Activated B cell treated with CpG ODN at 0.5 μM for 24 hours (primary cell): ENCODE data around the gene PIP4P1. TPM values are rescaled to one million over a fixed set of nuclear protein-coding genes. Genes with fewer than 3 reads are reported as not detected.
"Not testable (repeated sequence)": the region's sequence is repeated elsewhere in the genome, so short reads cannot be mapped to it uniquely, and the experiment has no call there.

Source experiments
- ATAC-seq: fragments of 200-7000 bp; cut with Tn5 transposase; one replicate; pipeline ENCODE4 v1.10.0; 2021; ENCODE audit warnings: low read depth, mild to moderate bottlenecking, moderate library complexity
- CTCF ChIA-PET: fragments of 350-600 bp; sonication (Branson Sonifier 250); formaldehyde crosslinking; loops from one replicate; lab custom pipeline; 2021; ENCODE audit warnings: antibody characterized with exemption; lab: Charles Lee
- POLR2A ChIA-PET: fragments of 350-600 bp; sonication (Branson Sonifier 250); formaldehyde crosslinking; loops from one replicate; lab custom pipeline; 2021; ENCODE audit warnings: antibody characterized with exemption; lab: Charles Lee
- DNase-seq: peaks from one replicate; pipeline ENCODE4 v3.0.0; 2022
- H3K27ac Mint-ChIP-seq: one replicate; pipeline ENCODE4 v1.8.0; 2020; ENCODE audit warnings: mixed read lengths
- H3K27me3 Mint-ChIP-seq: one replicate; pipeline ENCODE4 v1.8.0; 2021; ENCODE audit warnings: mixed read lengths
- H3K36me3 Mint-ChIP-seq: one replicate; pipeline ENCODE4 v1.8.0; 2021; ENCODE audit warnings: low read depth, mixed read lengths
- H3K4me1 Mint-ChIP-seq: one replicate; pipeline ENCODE4 v1.8.0; 2021; ENCODE audit warnings: mixed read lengths
- H3K4me3 Mint-ChIP-seq: one replicate; pipeline ENCODE4 v1.8.0; 2020; ENCODE audit warnings: mild to moderate bottlenecking, mixed read lengths
- H3K9me3 Mint-ChIP-seq: one replicate; pipeline ENCODE4 v1.8.0; 2020; ENCODE audit warnings: mixed read lengths
- intact Hi-C: fragments of 100-400 bp; cut with micrococcal nuclease; formaldehyde crosslinking; loops from one replicate; pipeline ENCODE4 v1.15.1; 2024
- total RNA-seq: library from RNA; stranded (reverse); gene quantifications from 2 replicates; pipeline ENCODE4 v1.2.3, GENCODE V29; 2022
- TF ChIP-seq, protein P1 (sequence below): fragments of 200-600 bp; IDR thresholded peaks from one replicate; pipeline ENCODE4 v1.8.0; 2022; ENCODE audit warnings: antibody characterized with exemption, mild to moderate bottlenecking

The PIP4P1 gene
- total RNA-seq, 1 donor from 2014 or later: 87.3 TPM

DNA sequence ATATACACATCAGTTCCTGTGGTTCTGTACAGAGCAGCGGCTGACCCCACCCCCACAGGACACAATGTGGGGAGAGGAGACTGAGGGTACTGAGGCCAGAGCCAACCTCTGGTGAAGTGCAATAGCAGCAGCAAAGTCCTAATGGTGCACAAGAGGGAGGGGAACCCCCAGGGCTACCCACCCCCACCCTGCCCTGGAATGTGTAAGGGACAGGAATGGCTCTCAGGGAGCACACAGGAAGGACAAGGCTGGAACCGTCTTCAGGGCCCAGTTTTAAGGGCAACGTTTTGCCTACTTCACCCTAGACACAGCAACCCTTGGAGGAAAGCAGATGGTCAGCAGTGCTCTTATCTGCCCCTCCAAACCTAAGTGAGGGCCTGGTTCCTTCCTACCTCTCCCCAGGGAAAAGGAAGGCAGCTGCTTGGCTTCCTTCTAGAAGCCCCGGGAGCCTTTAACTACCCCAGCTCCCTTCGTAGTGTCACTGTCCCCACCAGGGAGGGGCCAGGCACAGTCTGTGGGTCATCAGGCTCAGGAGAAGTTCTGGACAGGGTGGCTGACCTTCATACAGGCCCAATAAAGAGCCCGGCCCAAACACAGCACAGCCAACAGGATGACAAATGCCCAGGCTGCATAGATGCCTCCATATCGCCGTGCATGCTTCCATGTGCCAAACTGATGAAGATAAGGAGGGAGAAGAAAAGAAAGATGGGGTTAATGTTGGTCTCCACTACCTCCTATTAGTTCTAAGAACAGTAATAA is 3.0 kb downstream of the PIP4P1 start:
- peaks cover 47% of the 10 kb centered on the region for H3K4me1 Mint-ChIP-seq
- no peak for DNase-seq
- no peak for ATAC-seq
- intact Hi-C loops: loop anchor here (10.0 kb wide), 2 partner anchors 647 to 997 kb away; partner anchors contain the start of genes CHD8 and TMEM253
- H3K27me3 Mint-ChIP-seq: no peaks in the 10 kb centered on the region
- TF ChIP-seq, protein P1, sequence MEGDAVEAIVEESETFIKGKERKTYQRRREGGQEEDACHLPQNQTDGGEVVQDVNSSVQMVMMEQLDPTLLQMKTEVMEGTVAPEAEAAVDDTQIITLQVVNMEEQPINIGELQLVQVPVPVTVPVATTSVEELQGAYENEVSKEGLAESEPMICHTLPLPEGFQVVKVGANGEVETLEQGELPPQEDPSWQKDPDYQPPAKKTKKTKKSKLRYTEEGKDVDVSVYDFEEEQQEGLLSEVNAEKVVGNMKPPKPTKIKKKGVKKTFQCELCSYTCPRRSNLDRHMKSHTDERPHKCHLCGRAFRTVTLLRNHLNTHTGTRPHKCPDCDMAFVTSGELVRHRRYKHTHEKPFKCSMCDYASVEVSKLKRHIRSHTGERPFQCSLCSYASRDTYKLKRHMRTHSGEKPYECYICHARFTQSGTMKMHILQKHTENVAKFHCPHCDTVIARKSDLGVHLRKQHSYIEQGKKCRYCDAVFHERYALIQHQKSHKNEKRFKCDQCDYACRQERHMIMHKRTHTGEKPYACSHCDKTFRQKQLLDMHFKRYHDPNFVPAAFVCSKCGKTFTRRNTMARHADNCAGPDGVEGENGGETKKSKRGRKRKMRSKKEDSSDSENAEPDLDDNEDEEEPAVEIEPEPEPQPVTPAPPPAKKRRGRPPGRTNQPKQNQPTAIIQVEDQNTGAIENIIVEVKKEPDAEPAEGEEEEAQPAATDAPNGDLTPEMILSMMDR: no peak
- peak overlapping the region; percentile 15 for H3K4me3 Mint-ChIP-seq
- H3K36me3 Mint-ChIP-seq: peaks cover 5% of the 10 kb centered on the region
- no peak overlapping the region for H3K27ac Mint-ChIP-seq
- CTCF ChIA-PET: interaction anchor here (1.3 kb wide), 1 partner anchor 151 kb away, joined by 3 read pairs; no protein-coding TSS in a partner anchor
- POLR2A ChIA-PET: interaction anchor here (4.2 to 4.5 kb wide), 2 partner anchors 12 to 44 kb away, joined by 58 to 68 read pairs; partner anchors contain the start of genes PNP and TEP1
- peaks cover 2% of the 10 kb centered on the region for H3K9me3 Mint-ChIP-seq

DNA sequence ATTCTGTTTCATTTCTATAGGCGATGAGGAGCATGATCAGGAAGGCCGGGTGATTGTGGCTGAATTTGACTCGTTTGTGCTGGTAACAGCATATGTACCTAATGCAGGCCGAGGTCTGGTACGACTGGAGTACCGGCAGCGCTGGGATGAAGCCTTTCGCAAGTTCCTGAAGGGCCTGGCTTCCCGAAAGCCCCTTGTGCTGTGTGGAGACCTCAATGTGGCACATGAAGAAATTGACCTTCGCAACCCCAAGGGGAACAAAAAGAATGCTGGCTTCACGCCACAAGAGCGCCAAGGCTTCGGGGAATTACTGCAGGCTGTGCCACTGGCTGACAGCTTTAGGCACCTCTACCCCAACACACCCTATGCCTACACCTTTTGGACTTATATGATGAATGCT is 4.3 kb downstream of the PIP4P1 start:
- TF ChIP-seq, protein P1: no peak
- intact Hi-C loops: loop anchor here (10.0 kb wide), 2 partner anchors 648 to 998 kb away; partner anchors contain the start of genes CHD8 and TMEM253
- ChIA-PET POLR2A (interaction anchor here (3.5 to 5.0 kb wide), 2 partner anchors 13 to 43 kb away, joined by 38 to 65 read pairs; partner anchors contain the start of genes PNP and TEP1), CTCF (interaction anchor here (1.0 kb wide), 1 partner anchor 40 kb away, joined by 3 read pairs; no protein-coding TSS in a partner anchor)
- H3K27ac Mint-ChIP-seq: no peak overlapping the region
- no peak for DNase-seq
- no peak overlapping the region for H3K4me3 Mint-ChIP-seq
- no peaks in the 10 kb centered on the region for H3K27me3 Mint-ChIP-seq
- H3K36me3 Mint-ChIP-seq: peaks cover 12% of the 10 kb centered on the region
- peaks cover 51% of the 10 kb centered on the region for H3K4me1 Mint-ChIP-seq
- peaks cover 2% of the 10 kb centered on the region for H3K9me3 Mint-ChIP-seq
- no peak for ATAC-seq

DNA sequence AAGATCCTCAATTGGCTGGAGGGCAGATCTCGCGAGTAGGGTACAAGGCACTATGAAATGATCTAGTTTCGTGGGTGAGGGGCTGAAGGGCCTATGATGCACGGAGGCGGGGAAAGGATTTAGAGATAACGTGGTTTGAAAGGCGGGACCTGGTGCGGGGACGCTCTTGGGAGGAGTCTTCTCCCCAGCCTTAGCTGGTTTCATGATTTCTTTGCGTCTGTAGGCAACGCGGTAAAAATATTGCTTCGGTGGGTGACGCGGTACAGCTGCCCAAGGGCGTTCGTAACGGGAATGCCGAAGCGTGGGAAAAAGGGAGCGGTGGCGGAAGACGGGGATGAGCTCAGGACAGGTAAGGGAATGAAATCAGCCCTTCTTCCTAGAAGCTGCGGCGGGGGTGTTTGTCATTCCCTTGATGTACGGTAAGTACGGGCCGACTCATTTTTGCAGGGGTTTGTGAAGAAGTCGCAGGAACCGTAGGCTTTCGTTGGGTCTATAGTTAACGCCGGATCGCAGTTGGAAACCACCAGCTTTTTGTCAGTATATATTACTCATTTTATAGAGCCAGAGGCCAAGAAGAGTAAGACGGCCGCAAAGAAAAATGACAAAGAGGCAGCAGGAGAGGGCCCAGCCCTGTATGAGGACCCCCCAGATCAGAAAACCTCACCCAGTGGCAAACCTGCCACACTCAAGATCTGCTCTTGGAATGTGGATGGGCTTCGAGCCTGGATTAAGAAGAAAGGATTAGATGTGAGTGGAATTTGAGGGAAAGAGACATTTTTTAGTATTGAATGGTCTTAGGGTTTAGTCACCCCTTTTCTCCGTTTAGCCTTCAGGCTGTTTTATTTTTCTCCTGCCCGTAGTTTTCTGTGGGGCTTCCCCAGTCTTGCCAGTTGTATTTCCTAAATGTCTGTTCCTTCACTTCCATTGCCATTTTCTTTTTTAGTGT is 5.6 kb downstream of the PIP4P1 start:
- no peak for DNase-seq
- intact Hi-C loops: loop anchor here (1.0 to 10.0 kb wide), 8 partner anchors 14 to 999 kb away; partner anchors contain the start of genes CHD8, PARP2, PNP and TMEM253
- no peaks in the 10 kb centered on the region for H3K27me3 Mint-ChIP-seq

DNA sequence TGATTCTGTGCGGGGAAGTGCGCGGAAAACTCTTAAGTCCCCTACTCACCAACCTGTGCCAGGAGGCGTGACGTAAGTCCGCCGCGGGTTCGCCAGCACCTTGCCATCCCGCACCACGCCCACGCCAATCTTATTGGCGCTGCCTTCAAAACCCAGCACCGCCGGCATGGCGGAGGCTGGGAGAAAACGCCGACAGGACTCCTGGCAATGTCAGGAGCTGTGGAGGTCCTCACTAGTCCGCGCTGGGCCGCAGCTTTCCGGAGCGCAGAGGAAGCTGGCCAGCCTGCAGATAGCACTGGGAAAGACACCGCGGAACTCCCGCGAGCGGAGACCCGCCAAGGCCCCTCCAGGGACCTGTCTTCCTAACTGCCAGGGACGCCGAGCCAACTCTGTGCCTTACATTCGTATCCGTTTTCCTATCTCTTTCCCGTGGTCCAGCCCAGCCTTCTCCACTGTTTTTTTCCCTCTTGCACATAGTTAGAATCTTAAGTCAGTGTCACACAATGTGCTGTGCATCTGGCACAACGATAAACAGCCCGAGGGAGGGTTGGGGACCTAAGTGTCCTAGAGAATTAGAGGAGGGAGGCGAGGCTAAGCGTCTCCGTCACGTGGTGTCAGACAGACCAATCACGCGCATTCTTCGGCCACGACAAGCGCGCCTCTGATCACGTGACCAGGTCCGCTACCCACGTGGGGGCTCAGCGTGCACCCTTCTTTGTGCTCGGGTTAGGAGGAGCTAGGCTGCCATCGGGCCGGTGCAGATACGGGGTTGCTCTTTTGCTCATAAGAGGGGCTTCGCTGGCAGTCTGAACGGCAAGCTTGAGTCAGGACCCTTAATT is 6.5 kb downstream of the PIP4P1 start, which contains the start of the genes APEX1 and OSGEP:
Gene APEX1, plus strand, starts transcription at position 711 of the 839 bp plus-strand sequence. CDS start 420 bp downstream, outside the sequence.
Gene OSGEP, minus strand, starts transcription at position 297 of the 839 bp plus-strand sequence. Its CDS starts 129 bp downstream, at position 168.
- CTCF ChIA-PET: interaction anchor here (1.0 to 2.9 kb wide), 5 partner anchors 37 to 404 kb away, joined by 3 to 29 read pairs (median 5); partner anchors contain the start of gene TEP1
- Mint-ChIP-seq H3K27ac (no peak within 1 kb of the TSS), H3K4me1 (peaks cover 35% of the 10 kb centered on the region), H3K36me3 (peaks cover 25% of the 10 kb centered on the region), H3K4me3 (peak within 1 kb of the TSS; percentile 56), H3K9me3 (no peaks in the 10 kb centered on the region), H3K27me3 (no peaks in the 10 kb centered on the region)
- DNase-seq (peak; percentile 88), ATAC-seq (peak; percentile 88)
- TF ChIP-seq, protein P1: no peak
- POLR2A ChIA-PET: interaction anchor here (0.7 to 5.0 kb wide), 24 partner anchors 10 to 260 kb away, joined by 3 to 65 read pairs (median 6); partner anchors contain the start of genes PARP2, PNP and TEP1
- intact Hi-C loops: loop anchor here (1.0 to 10.0 kb wide), 10 partner anchors 15 to 1000 kb away; partner anchors contain the start of genes CHD8, PARP2, PNP and TEP1

More for the DNA sequence above, 5.6 kb downstream of the PIP4P1 start:
- POLR2A ChIA-PET: interaction anchor here (0.7 to 5.0 kb wide), 22 partner anchors 9 to 260 kb away, joined by 3 to 65 read pairs (median 7); partner anchors contain the start of genes PARP2, PNP and TEP1
- H3K36me3 Mint-ChIP-seq: peaks cover 16% of the 10 kb centered on the region
- no peak overlapping the region for H3K27ac Mint-ChIP-seq
- H3K9me3 Mint-ChIP-seq: no peaks in the 10 kb centered on the region
- peaks cover 44% of the 10 kb centered on the region for H3K4me1 Mint-ChIP-seq
- no peak overlapping the region for H3K4me3 Mint-ChIP-seq
- TF ChIP-seq, protein P1: no peak
- ATAC-seq: peak; percentile 57
- CTCF ChIA-PET: interaction anchor here (1.0 to 2.9 kb wide), 5 partner anchors 38 to 404 kb away, joined by 3 to 29 read pairs (median 5); partner anchors contain the start of gene TEP1

DNA sequence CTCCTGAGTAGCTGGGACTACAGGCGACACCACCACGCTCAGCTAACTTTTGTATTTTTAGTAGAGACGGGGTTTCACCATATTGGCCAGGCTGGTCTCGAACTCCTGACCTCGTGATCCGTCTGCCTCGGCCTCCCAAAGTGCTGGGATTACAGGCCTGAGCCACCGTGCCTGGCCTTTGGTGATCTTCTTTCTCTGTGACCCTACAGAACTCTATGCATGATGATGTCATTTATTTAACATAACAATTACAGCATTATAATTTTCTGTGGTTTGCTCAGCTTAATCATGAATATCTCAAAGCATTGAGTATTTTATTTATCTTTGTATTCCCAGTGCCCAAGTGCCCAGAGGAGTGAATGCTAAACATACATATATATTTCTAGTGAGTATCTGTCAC is 8.4 kb downstream of the PIP4P1 start:
- intact Hi-C loops: loop anchor here (10.0 kb wide), 2 partner anchors 652 to 1002 kb away; partner anchors contain the start of genes CHD8 and TMEM253
- H3K27me3 Mint-ChIP-seq, ATAC-seq, DNase-seq, H3K4me3 Mint-ChIP-seq, H3K27ac Mint-ChIP-seq, H3K9me3 Mint-ChIP-seq: not testable (repeated sequence)
- CTCF ChIA-PET: interaction anchor here (1.4 kb wide), 1 partner anchor 37 kb away, joined by 4 read pairs; no protein-coding TSS in a partner anchor
- H3K4me1 Mint-ChIP-seq: peaks cover 19% of the 10 kb centered on the region
- peaks cover 43% of the 10 kb centered on the region for H3K36me3 Mint-ChIP-seq
- POLR2A ChIA-PET: interaction anchor here (1.1 to 5.0 kb wide), 2 partner anchors 9 to 39 kb away, joined by 5 to 65 read pairs; partner anchors contain the start of genes PIP4P1 and TEP1
